Colonic mucosa (tissue), 4 donors: ENCODE data around the gene CSF2. TPM values are rescaled to one million over a fixed set of nuclear protein-coding genes. Genes with fewer than 3 reads are reported as not detected.
"Not testable (repeated sequence)": the region's sequence is repeated elsewhere in the genome, so short reads cannot be mapped to it uniquely, and the experiment has no call there.

Source experiments
- DNase-seq: peaks from one replicate; pipeline ENCODE4 v3.0.0-alpha.2; 2020
- H3K27ac ChIP-seq: fragments of 200-600 bp; one replicate; pipeline ENCODE4 v1.8.0; 2021
- H3K27me3 ChIP-seq: fragments of 200-600 bp; one replicate; pipeline ENCODE4 v1.8.0; 2021
- H3K36me3 ChIP-seq: fragments of 200-600 bp; one replicate; pipeline ENCODE4 v1.8.0; 2021
- H3K4me1 ChIP-seq: fragments of 200-600 bp; one replicate; pipeline ENCODE4 v1.8.0; 2021; ENCODE audit warnings: mild to moderate bottlenecking
- H3K4me3 ChIP-seq: fragments of 200-600 bp; one replicate; pipeline ENCODE4 v1.8.0; 2021
- H3K9ac ChIP-seq, 2 donors: one replicate each; pipeline ENCODE4 v1.7.0; 2013; ENCODE audit warnings: control low read depth in 2 of 2, low read depth in 2 of 2, low read length in 2 of 2
- H3K9me3 ChIP-seq: fragments of 200-600 bp; one replicate; pipeline ENCODE4 v1.8.0; 2021
- CTCF ChIP-seq: fragments of 200-600 bp; IDR thresholded peaks from one replicate; pipeline ENCODE4 v1.8.0; 2022; ENCODE audit warnings: antibody characterized with exemption, mild to moderate bottlenecking
- intact Hi-C: fragments of 100-400 bp; cut with DNase I; formaldehyde crosslinking; loops from one replicate; pipeline ENCODE4 v1.14.1; 2022
- total RNA-seq, 2 donors: library from RNA; stranded (reverse); fragmentation: NEBNext Ultra II Directional in 1 of 2; extraction: Animal tissue kit (Norgen Biotek cat#: 25700) in 1 of 2; gene quantifications; one replicate each; pipeline ENCODE4 v1.2.1, GENCODE V29; 2021
- donor health status: healthy.
- donor health status: DM: no; HTN: no; CAD: no.
- donor health status: DM: no; HTN: no; CAD: no.

Gene CSF2
- total RNA-seq, 2 donors from 2014 or later, result 0.67 TPM; not detected in 1

DNA sequence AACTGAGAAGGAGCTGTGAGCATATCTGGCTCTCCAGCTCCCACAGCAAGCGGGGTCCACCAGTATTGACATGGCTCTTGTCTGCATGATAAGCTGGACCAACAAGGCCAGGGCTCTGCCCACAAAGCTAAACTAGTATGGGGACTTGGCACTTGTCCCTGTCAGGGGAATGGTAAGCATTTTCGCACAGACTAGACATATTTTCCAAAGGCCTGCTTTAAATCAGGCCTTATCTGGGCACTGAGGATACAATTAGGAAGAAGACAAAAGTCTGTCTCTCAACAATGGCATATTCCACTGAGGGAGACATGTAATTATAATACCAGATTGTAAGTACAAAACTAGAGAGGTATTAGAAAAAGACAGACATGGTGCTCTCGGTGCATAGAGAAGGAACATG, 32.1 kb downstream of the CSF2 start:
- no peak overlapping the region for H3K9ac ChIP-seq
- H3K36me3 ChIP-seq, result no peaks in the 10 kb centered on the region
- TF ChIP-seq CTCF, result no peak
- H3K9me3 ChIP-seq, result no peaks in the 10 kb centered on the region
- no peaks in the 10 kb centered on the region for H3K27me3 ChIP-seq
- H3K4me3 ChIP-seq, result no peak overlapping the region
- no peak for DNase-seq
- H3K4me1 ChIP-seq, result no peaks in the 10 kb centered on the region
- no peak overlapping the region for H3K27ac ChIP-seq
- intact Hi-C loops, result no loop called here

GRCh38 chr5:132108495-132108894, 34.9 kb downstream of the CSF2 start:
- H3K4me3 ChIP-seq, DNase-seq, H3K9ac ChIP-seq, H3K27me3 ChIP-seq, H3K27ac ChIP-seq, H3K9me3 ChIP-seq, H3K36me3 ChIP-seq, H3K4me1 ChIP-seq, intact Hi-C loops: not testable (repeated sequence)

DNA sequence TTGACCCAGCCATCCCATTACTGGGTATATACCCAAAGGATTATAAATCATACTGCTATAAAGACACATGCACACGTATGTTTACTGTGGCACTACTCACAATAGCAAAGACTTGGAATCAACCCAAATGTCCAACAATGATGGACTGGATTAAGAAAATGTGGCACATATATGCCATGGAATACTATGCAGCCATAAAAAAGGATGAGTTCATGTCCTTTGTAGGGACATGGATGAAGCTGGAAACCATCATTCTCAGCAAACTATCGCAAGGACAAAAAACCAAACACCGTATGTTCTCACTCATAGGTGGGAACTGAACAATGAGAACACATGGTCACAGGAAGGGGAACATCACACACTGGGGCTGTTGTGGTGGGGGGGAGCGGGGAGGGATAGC, 35.4 kb downstream of the CSF2 start:
- H3K9me3 ChIP-seq, H3K27ac ChIP-seq, H3K4me1 ChIP-seq, H3K27me3 ChIP-seq, H3K36me3 ChIP-seq, intact Hi-C loops, H3K9ac ChIP-seq, DNase-seq, H3K4me3 ChIP-seq: not testable (repeated sequence)

DNA sequence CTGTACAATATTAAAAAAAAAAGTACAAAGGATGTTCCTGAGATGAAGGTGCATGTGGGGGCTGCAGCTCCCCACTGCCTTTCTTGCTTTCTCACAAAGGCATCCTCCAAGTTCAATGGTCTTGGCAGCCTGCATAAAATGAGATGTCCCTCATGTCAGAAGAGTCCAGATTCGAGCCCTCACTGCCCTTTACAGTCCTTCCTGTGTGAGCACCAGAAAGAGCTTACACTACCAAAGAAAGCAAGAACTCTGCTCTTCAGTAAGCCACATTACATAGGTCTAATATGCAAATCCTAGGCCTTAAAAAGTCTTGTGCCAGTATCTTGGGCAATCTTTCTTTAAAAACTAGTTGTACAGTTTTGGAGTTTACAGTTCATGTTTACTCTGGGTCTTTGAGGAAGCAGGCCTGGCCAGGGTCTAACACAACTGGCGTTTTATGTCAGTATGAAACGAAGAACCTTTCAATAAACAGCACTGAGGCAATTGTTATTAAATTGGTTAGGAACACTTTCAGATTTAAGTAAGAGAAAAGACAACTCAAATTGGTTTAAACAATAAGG, 36.0 kb downstream of the CSF2 start:
- Histone ChIP-seq H3K27ac (no peak overlapping the region), H3K27me3 (no peaks in the 10 kb centered on the region), H3K4me1 (no peaks in the 10 kb centered on the region), H3K4me3 (no peak overlapping the region), H3K36me3 (no peaks in the 10 kb centered on the region), H3K9me3 (no peaks in the 10 kb centered on the region), H3K9ac (no peak overlapping the region)
- TF ChIP-seq CTCF, result no peak
- DNase-seq, result no peak
- intact Hi-C loops, result no loop called here

DNA sequence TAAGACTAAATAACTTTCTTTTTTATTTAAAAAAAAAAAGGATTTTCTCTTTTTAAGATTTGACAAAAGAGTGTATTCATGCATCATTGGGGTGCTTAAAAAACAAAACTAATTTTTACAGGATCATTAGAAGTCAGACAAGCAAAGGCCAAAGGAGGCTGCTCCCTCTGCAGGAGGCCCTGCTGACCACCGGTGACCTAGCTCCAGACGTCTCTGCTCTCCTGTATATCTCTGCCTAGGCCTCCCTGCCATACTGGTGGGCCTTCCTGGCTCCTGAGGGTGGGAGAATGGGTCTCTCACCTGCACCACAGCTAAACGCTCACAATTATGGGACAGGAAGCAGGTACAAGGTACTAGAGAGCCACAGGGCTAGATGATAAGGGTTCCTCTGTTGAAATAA, 36.6 kb downstream of the CSF2 start:
- no peak overlapping the region for H3K27ac ChIP-seq
- no peaks in the 10 kb centered on the region for H3K9me3 ChIP-seq
- no peaks in the 10 kb centered on the region for H3K27me3 ChIP-seq
- intact Hi-C loops, result no loop called here
- H3K9ac ChIP-seq, result no peak overlapping the region
- TF ChIP-seq CTCF, result no peak
- H3K36me3 ChIP-seq, result no peaks in the 10 kb centered on the region
- H3K4me1 ChIP-seq, result no peaks in the 10 kb centered on the region
- DNase-seq, result no peak
- no peak overlapping the region for H3K4me3 ChIP-seq

DNA sequence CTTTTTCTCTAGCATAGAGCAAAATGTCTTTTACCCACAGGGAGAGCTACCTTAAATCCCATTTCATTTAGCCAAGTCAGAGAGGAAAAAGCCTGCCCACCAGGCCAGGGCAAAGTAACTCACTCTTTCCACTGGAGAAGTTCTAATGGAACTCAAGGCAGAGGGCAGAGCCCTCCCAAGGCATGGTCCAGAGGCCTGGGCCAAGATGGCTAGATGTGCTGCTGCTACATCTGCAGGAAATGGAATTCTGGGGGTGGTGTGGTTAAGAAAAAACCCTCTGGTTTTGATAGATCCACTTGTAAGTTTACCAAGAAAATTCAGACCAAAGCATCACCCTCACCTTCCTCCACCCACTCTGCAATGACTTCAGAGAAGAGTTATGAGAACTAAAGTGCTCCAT, 37.3 kb downstream of the CSF2 start:
- Histone ChIP-seq H3K9me3 (no peaks in the 10 kb centered on the region), H3K27me3 (no peaks in the 10 kb centered on the region), H3K27ac (no peak overlapping the region), H3K4me1 (no peaks in the 10 kb centered on the region), H3K4me3 (no peak overlapping the region), H3K9ac (no peak overlapping the region), H3K36me3 (no peaks in the 10 kb centered on the region)
- DNase-seq, result no peak
- intact Hi-C loops, result no loop called here
- TF ChIP-seq CTCF, result no peak

DNA sequence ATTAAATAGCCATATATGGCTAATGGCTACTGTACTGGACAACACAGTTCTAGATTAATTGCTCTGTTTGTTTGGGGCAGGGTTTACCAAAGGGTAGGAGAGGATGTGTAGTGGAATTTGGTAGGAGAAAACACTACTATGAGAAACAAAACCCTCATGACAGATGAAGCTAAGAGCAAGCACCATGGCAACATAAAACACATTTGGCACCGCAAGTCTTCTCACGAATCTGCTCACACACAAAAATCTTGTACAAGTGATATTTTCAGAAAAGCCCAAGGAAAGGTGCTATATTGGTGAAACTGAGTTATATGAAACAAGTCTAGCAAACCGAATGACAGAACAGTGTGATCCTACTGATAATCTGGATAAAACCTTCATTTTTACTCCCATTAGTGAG, 38.5 kb downstream of the CSF2 start:
- no peaks in the 10 kb centered on the region for H3K36me3 ChIP-seq
- no peak for TF ChIP-seq CTCF
- H3K9me3 ChIP-seq, result no peaks in the 10 kb centered on the region
- H3K4me3 ChIP-seq, result no peak overlapping the region
- no peak for DNase-seq
- no peak overlapping the region for H3K27ac ChIP-seq
- H3K4me1 ChIP-seq, result no peaks in the 10 kb centered on the region
- H3K27me3 ChIP-seq, result no peaks in the 10 kb centered on the region
- no peak overlapping the region for H3K9ac ChIP-seq
- intact Hi-C loops, result no loop called here
